Skin of body (tissue), 2 donors: ENCODE measurements around the gene SLC6A6. TPM values are rescaled to one million over a fixed set of nuclear protein-coding genes. Genes with fewer than 3 reads are reported as not detected.

Experiments
- DNase-seq: peaks from one replicate; lab custom pipeline; 2025; lab: John Stamatoyannopoulos, UW
- total RNA-seq: library from RNA; depleted of rRNA; stranded (reverse); fragments of >200 nt; gene quantifications from one replicate; pipeline ENCODE4 v1.2.3, GENCODE V29; 2014

SLC6A6 gene
- total RNA-seq, 1 donor from 2014 or later = 12.0 TPM

- DNase-seq = no peak
Observed at GRCh38 chr3:14518432-14518802, 116.0 kb downstream of the SLC6A6 start.

GRCh38 chr3:14518893-14519292 lies 116.5 kb downstream of the SLC6A6 start:
- no peak for DNase-seq

GRCh38 chr3:14519406-14519805 lies 117.0 kb downstream of the SLC6A6 start:
- DNase-seq = no peak

DNA sequence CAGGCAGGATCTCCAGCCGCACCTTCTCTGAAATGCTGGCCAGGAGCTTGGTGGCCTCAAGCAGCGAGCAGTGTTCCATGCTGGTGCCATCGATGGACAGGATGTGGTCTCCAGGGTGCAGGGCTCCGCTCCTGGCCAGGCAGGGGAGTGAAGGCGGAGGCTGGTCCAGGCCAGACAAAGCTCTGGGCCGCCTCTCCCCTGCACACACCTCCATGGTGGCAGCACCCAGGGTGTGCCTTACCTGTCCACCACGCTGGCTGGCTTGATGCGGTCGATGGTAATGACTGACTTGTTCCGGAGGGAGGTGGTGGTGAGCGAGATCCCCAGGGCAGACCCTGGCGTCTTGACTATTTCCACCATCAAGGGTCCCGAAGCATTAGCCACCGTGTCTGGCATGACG lies 117.7 kb downstream of the SLC6A6 start:
- DNase-seq = no peak

- no peak for DNase-seq
Observed at GRCh38 chr3:14520967-14521366, 118.6 kb downstream of the SLC6A6 start.

- DNase-seq = no peak
Observed at GRCh38 chr3:14521611-14522010, 119.2 kb downstream of the SLC6A6 start.

DNA sequence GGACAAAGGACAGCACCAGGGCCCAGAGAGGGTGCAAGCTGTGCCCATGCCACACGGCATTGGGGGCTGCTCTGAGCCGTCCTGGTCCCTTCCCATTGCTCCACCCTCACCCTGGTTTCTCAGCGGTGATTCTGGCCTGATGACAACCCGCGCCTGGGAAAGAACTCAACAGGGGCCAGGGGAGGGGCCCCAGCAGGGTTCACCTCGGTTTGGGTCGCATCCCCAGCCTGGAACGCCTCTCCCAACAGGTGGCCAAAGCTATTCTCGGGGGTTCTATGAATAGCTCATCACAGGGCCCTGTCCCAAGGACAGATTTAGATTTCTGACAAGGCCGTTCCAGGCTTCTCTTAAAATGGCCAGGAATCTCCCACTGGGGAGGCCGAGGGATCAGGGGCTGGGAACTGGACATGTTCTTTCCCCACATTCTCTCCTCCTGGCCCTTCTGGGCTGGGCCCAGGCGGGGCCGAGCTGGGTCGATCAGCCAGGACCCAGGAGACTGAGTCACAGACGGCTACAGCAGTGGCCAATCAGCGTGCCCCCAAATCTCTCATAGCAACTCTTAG lies 119.8 kb downstream of the SLC6A6 start:
- no peak for DNase-seq

GRCh38 chr3:14522768-14523167 lies 120.4 kb downstream of the SLC6A6 start:
- DNase-seq = no peak

DNA sequence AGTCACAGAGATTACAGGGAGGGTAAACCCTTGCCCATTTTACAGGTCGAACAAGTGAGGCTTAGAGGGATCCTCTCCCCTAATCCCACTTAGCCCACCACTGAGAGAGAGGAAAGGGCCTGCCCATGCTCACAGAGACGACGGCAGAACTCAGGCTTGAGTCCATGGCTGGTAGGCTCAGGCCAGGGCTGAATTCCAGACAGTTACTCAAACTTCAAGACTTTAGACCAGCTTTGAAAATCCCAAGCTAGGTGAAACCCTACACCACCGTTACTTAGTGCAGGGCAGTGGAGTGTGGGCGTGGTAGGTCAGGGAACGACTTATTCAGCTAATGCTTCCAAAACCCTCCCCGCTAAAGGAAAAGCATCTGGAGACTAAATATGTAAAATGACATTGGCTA lies 121.4 kb downstream of the SLC6A6 start:
- no peak for DNase-seq

- no peak for DNase-seq
Observed at GRCh38 chr3:14524311-14524711, 121.9 kb downstream of the SLC6A6 start.

GRCh38 chr3:14524920-14525660 lies 122.7 kb downstream of the SLC6A6 start:
- no peak for DNase-seq

DNA sequence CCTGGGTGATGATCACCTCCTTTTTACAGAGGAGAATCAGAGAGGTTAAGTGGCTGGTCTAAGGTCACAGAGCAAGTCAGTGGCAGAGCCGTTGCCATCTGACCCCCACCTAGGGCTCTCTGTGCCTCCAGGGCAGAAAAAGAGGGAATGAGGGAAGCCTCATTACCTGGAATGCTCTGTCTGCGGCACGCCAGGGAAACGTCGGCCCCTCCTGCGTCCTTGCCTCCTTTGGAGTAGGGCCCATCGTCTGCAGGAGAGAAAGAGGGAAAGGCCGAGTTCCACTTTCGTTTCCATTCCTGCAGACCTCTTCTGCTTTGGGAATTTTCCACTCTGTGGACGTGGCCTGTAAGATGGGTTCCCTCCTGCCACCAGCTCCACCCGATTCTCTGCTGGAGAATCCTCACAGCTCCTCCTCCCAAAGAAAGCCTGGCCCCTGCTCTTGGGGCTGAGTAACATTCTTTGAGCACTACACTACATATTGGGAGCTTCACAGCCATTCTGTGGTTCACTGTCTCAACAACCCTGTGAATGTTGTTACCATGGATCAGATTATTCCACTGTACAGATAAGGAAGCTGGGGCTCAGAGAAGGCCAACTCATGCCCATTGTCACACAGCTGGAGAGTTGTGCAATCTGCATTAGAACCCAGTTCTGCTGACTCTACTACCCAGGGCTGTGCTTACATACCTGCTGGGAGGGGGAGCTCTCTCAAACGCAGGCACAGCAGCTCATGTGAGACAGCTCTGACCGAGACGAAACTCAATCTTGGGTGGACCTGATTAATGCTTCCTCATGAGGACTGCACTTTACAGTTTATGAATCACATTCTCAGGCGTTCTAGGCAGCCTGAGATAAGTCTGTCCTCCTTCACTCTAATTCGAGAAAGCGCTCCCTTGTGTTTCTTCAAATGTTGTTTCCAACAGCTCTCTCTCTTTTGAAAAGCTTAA lies 123.6 kb downstream of the SLC6A6 start:
- peak; percentile 15 for DNase-seq

DNA sequence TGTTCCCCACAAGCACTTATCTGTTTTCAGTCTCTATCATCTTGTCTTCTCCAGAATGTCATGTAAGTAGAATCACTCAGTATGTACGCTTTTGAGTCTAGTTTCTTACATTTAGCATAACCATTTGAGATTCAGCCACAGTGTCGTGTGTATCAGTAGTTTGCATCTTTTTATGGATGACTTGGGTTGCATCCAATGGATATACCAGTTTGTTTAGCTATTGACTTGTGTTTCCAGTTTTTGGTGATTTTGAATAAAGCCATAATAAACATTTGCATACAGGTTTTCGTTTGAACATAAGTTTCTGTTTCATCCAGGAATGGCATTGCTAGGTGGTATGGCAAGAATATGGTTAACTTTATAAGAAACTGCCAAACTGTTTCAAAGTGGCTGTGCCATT lies 125.7 kb downstream of the SLC6A6 start:
- no peak for DNase-seq

DNA sequence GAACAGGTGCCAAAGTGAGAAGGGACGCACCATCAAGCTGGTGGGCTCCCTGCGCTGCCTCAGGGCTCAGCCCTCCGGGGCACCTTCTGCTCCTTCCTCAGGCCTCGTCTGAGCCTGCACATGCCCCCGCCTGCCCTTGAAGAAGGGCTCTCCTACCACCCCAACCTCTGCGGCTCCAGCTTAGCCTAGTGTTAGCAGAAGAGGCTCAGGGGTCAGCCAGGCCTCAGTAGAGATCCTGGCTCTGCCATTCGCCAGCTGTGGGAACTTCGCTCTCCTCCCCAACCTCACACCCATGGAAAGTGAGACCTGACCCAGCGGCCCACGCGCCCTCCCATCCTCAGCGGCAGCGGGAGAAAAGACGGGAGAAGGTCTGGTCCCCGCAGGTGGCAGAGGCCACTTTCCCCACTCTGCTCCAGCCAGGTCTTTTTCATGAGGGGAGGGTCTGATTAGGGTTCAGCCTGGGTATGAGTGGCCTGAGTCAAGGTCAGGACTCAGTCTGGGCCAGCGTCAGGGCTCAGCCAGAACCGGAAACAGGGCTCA lies 129.5 kb downstream of the SLC6A6 start:
- DNase-seq = no peak

DNA sequence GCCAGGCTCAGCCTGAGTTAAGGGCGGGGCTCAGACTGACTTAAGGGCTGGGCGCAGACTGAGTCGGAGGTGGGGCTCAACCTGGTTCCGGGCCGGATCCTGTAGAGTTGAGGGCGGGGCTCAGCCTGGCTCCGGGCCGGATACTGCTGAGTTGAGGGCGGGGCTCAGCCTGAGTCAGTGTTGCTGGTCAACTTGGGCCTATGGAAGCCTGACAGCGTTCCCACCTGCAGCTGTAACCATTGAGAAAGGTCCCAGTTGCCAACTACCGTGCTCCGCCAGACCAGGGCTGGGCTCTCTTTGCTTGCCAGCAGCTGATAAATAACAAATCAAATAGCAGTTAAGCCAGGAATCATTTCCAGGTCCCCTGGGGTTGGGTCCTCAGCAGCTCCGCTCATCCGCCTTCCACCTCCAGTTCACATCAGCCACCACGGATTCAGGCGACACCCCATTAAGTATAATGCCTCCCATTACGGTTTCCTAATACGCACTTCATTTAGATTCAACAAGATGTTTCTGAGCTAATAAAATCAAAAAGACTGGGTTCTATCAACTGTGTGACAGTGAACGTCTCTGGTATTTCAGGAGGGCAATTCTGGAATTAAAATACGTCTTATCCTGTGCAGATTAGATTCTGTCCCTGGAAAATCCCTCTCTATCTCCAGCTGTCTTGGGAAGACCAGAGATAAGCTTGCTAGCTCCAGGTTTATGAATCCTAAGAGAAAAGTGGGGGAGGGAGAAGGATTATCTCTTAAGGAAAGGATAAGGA lies 130.5 kb downstream of the SLC6A6 start:
- DNase-seq = no peak

- no peak for DNase-seq
Observed at GRCh38 chr3:14533457-14533958, 131.1 kb downstream of the SLC6A6 start.

GRCh38 chr3:14534516-14535191 lies 132.2 kb downstream of the SLC6A6 start:
- DNase-seq = no peak

DNA sequence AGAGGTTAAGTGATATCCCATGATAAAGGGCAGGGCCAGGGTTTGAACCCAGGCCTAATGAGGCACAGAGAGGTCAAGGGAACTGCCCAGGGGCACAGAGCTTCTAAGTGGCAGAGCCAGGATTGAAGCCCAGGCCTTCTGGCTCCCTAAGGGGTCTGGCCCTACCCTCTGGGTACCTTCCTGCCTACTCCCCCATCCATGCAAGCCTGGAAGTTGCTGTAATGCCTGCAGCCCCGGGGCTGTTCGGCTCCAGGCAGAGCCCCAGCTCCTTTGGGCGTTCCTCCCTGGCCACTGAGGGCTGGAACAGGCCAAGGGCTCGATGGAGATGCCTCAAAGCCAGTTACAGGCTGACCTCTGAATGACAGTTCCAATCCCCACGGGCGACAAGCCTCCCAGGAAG lies 133.2 kb downstream of the SLC6A6 start:
- DNase-seq = no peak

GRCh38 chr3:14536055-14536815 lies 133.8 kb downstream of the SLC6A6 start:
- no peak for DNase-seq
